GM21360 (cell line): Measurements from ENCODE around the gene TBC1D3C.
"Not testable (repeated sequence)": the region's sequence is repeated elsewhere in the genome, so short reads cannot be mapped to it uniquely, and the experiment has no call there.

Experiments
- ATAC-seq: cut with Tn5 transposase; IDR thresholded peaks from one replicate; pipeline ENCODE4 v1.9.1; 2021; ENCODE audit warnings: mild to moderate bottlenecking, moderate library complexity; ENCODE audit not compliant: unreplicated experiment

Gene TBC1D3C

DNA sequence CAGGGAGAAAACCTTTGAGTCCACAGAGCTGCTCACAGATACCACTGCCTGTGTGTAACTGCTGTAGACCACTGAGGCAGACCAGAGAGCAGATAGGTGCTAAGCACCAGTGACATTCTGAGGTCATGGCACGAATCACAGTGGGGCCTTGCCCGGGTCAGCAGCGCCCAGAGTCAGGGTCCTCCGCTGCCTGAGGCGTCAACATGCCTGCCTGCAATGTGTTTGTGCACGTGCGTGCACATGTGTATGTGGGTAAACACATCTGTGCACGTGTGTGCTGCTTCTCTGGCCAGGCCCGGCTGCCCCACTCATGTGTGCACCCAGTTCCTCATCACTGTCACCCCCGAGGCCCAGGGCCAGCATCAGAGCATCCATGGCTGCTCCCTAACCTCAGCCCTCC lies at the start of gene TBC1D3C:
TBC1D3C (minus strand) TSS at position 101 of the 400 bp plus-strand sequence. CDS start 1,568 bp downstream, outside the sequence.
- ATAC-seq, result not testable (repeated sequence)

DNA sequence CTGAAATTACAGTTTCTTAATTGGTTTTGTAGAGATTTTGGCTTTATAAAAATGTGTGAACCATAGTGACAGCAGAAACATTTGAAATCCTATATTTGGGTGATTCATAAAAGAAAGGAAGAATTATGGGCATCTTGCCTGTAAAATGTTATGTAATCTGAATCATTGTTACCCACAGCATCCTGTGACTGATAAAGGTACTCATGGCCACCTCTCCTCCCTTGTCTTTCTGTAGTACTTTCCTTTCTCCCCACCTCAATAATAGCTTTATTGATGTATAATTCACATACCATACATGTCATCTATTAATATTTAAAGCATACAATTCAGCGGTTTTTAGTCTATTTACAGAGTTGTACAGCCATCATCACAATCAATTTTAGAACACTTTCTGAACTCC lies 30.8 kb upstream of the TBC1D3C start:
- not testable (repeated sequence) for ATAC-seq

DNA sequence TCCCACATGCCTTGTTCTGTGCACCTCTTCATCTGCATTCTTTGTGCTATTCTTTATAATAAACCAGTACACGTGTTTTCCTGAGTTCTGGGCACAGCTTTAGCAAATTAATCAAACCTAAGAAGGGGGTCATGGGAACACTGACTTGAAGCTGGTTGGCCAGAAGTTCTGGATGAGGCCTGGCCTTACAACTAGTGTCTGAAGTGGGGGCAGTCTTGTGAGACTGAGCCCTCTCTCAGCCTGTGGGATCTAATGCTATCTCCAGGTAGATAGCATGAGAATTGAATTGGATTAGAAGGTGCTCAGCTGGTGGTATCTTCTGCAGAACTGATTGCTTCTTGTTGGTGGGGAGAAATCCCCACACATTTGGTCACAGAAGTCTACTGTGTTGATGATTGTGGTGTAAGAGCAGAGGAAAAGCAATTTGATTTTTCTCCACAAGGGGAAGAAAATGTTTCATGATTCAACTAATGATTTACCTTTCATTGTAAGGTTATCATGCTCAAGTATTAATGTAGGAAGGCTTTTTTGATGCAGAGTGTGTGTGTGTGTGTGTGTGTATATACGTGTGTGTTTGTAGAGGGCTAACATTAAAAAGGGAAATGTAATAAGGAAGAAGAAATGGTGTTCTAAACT lies 25.7 kb upstream of the TBC1D3C start:
- ATAC-seq, result not testable (repeated sequence)

DNA sequence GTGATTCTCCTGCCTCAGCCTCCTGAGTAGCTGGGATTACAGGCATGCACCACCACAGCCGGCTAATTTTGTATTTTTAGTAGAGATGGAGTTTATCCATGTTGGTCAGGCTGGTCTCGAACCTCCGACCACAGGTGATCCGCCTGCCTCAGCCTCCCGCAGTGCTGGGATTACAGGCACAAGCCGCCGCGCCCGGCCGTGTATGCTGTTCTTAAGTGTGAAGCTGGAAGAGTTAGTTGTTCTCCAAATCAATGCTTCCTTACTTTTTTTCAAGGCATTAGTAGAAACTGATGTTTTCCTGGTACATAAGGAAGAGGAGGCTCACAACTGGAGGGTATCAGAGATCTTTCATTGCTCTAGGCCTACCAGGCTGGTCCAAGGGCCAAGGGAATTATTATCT lies 19.7 kb upstream of the TBC1D3C start:
- not testable (repeated sequence) for ATAC-seq

DNA sequence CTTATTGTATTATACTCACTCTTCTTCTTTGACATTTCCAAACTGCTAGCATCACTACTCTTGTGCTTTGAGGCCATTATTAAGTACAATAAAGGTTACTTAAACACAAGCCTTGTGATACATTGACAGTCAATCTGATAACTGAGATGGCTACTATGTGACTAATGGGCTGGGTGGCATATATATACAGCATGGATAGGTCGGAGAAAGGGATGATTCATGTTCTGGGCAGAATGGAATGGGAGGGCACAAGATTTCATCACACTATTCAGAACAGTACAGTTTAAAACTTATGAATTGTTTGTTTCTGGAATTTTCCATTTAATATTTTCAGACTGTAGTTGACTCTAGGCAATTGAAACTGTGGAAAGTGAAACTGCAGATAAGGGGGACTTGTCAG lies 18.9 kb upstream of the TBC1D3C start:
- ATAC-seq, result not testable (repeated sequence)
